Spleen (tissue), 7 donors: ENCODE results near the gene RAD51B.

Experiments used
- CTCF ChIP-seq, 11 experiments: fragments of 200-600 bp in 7 of 11; fragments of 450-650 bp in 4 of 11; sonication (generic) in 4 of 11; IDR thresholded peaks in 8 of 11; conservative IDR thresholded peaks in 3 of 11; 1 replicate in 7 of 11; 2 replicates in 4 of 11; pipeline versions ENCODE4 v1.4.0 to v1.8.0; 2016 to 2021; ENCODE audit warnings: antibody characterized with exemption in 11 of 11, inconsistent platforms in 4 of 11, mild to moderate bottlenecking in 1 of 11
- POLR2A ChIP-seq, 3 donors: fragments of 450-650 bp; IDR thresholded peaks; one replicate each; pipeline ENCODE4 v1.5.1; 2017; ENCODE audit warnings: antibody characterized with exemption in 3 of 3, mild to moderate bottlenecking in 1 of 3
- POLR2AphosphoS5 ChIP-seq, 3 donors: sonication (generic); formaldehyde crosslinking; IDR thresholded peaks; one replicate each; pipeline ENCODE4 v1.5.1; 2017; ENCODE audit warnings: antibody characterized with exemption in 3 of 3
- donor health status: DM: no; HTN: no; CAD: no; lungs with moderate emphysema.
- donor health status: DM: no; HTN: no; CAD: no.
- donor health status: DM: no; HTN: no; CAD: no.

GRCh38 chr14:68730811-68731425 is 911.3 kb downstream of the RAD51B start:
- TF ChIP-seq CTCF (IDR thresholded peaks at IDR 0.05 in 8 of 11, conservative IDR thresholded peaks at IDR 0.05 in 3 of 11): no peak
- no peak for TF ChIP-seq POLR2A (IDR thresholded peaks at IDR 0.05)
- TF ChIP-seq POLR2AphosphoS5 (IDR thresholded peaks at IDR 0.05): no peak
